GM18951 (cell line): ENCODE data around the gene ADGRE2.
"Not testable (repeated sequence)": the region's sequence is repeated elsewhere in the genome, so short reads cannot be mapped to it uniquely, and the experiment has no call there.

Experiments used
- POLR2A ChIP-seq: IDR thresholded peaks from 4 replicates; pipeline ENCODE4 v1.6.1; 2011; ENCODE audit warnings: mild to moderate bottlenecking; ENCODE audit not compliant: insufficient read length, insufficient read depth; ENCODE audit errors: extremely low read depth
- in situ Hi-C: fragments of 300-500 bp; cut with MboI; formaldehyde crosslinking; loops from one replicate; pipeline ENCODE4 v1.12.0; 2022; ENCODE audit warnings: low sequenced_read_pairs, mixed read lengths, inconsistent platforms; ENCODE audit not compliant: unreplicated experiment

The ADGRE2 gene

DNA sequence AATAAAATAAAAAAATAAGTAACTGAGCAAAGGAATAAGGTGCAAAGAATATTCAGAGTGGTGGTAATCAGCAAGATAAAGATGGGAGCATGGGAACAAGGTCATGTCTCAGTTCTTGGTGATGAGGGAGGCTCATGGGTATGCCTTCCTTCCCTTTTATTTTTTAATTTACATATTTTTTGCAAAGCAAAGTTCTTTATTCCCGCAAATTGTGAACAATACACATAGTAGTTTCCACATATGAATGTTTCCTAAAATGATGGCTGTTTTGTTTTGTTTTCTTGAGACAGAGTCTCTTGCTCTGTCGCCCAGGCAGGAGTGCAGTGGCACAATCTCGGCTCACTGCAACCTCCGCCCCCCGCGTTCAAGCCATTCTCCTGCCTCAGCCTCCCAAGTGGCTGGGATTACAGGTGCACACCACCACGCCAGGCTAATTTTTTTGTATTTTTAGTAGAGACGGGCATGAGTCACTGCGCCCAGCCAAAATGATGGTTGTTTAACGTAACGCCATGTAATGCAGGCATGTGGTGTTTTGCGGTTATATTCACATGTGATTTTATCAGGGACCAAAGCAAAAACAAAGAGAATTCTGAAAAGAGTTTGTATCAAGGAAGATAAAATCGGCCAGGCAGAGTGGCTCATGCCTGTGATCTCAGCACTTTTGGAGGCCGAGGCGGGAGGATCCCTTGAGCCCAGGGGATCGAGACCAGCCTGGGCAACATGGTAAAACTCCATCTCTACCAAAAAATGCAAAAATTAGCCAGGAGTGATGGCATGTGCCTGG, 4.5 kb upstream of the ADGRE2 start:
- no peak for TF ChIP-seq POLR2A
- in situ Hi-C loops = no loop called here

GRCh38 chr19:14781713-14782536, 3.6 kb upstream of the ADGRE2 start:
- in situ Hi-C loops = not testable (repeated sequence)

DNA sequence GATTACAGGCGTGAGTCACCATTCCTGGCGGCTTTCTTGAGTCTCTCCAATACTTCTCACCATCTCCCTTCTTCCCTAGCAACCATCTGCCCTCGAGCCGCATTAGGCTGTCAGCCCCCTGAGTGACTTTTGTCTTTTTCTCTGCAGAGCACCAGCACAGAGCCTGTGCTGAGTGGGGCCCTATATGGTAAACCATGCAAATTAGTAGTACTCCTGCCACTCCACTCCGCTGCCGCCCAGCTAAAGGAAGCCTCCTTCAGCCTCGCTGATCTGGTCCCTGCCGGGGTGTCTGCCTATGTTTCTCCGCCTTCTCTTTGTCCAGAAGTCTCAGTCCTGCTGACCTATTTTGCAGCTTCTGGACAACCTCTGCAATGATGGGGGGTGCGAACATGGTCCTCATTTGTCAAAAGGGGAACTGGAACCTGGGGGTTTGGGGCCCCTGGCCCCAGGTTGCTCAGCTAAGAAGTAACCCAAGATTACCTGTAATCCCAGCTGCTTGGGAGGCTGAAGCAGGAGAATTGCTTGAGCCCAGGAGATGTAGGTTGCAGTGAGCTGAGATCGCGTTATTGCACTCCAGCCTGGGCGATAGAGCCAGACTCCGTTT, 2.4 kb upstream of the ADGRE2 start:
- in situ Hi-C loops = not testable (repeated sequence)

DNA sequence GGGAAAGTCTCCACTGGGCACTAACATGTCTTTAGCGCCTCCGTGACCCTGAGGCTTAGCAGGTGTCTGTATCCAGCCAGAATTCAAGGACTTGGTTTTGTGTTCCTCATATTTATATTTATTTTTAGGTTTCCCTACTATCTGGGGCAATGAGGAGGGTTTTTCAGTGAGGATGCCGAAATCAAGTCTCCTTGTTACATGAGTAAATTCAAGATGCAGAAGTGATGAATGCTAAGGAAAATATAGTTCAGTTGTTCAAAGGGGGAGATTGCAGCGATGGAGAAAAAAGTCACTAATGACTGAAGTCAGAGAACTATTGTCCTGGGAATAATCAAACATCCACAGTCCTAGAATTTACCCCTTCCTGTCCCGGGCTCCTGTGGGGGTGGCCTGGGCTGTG, 791 bp upstream of the ADGRE2 start:
- TF ChIP-seq POLR2A = no peak
- in situ Hi-C loops = no loop called here

GRCh38 chr19:14777645-14778044, 715 bp downstream of the ADGRE2 start:
- in situ Hi-C loops = not testable (repeated sequence)

- in situ Hi-C loops = no loop called here
- TF ChIP-seq POLR2A = no peak
These were observed 2.3 kb downstream of the ADGRE2 start for GRCh38 chr19:14775869-14776586.

DNA sequence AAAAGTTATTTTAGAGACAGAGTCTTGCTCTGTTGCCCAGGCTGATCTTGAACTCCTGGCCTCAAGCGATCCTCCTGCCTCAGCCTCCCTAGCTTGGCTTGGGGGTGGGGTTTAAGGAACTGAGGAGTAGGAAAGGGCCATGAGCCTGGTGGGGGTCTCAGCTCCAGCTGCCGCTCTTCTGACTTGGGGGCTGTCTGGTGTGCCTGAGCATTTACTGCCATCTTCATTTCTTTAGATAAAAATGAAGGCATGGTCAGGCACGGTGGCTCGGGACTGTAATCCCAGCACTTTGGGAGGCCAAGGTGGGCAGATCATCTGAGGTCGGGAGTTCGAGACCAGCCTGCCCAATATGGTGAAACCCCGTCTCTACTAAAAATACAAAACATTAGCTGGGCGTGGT, 3.0 kb downstream of the ADGRE2 start:
- in situ Hi-C loops = not testable (repeated sequence)

- no peak for TF ChIP-seq POLR2A
- in situ Hi-C loops = no loop called here
These were observed 4.0 kb downstream of the ADGRE2 start for GRCh38 chr19:14774373-14774772.

DNA sequence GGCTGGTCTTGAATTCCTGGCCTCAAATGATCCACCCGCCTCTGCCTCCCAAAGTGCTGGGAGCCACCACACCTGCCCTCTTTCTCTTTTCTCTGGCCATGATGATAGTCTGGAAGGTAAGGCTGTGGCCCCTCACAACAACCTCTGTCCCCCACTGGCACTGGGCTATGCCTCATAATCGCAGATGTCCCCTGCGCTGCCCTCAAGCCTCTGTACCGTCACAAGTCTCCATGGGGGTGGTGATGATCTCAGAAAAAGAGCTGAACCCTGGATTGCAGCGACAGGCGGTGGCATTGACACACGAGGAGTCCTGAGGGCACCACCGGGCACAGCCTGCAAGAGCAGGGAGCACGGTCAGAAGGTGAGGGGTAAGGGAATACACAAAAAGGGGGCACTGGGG, 4.6 kb downstream of the ADGRE2 start:
- in situ Hi-C loops = not testable (repeated sequence)

DNA sequence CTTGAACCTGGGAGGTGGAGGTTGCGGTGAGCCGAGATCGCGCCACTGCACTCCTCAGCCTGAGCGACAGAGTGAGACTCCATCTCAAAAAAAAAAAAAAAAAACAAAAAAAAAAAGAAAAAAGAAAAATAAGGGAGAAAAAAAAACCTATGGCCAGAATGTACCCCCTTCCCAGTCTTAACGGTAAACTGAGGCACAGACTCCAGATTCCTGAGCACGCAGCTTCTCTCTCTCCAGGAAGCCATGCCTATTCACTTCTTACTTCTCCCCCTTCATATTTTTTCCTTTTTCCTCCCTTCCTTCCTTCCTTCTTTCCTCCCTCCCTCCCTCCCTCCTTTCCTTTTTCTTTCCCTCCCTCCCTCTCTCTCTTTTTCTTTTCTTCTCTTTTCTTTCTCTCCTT, 5.4 kb downstream of the ADGRE2 start:
- TF ChIP-seq POLR2A = no peak
- in situ Hi-C loops = no loop called here

- no peak for TF ChIP-seq POLR2A
- in situ Hi-C loops = no loop called here
These were observed 5.9 kb downstream of the ADGRE2 start for GRCh38 chr19:14772467-14772866.

GRCh38 chr19:14770944-14771839, 7.2 kb downstream of the ADGRE2 start:
- in situ Hi-C loops = no loop called here
- TF ChIP-seq POLR2A = no peak

- in situ Hi-C loops = no loop called here
- TF ChIP-seq POLR2A = no peak
These were observed 8.2 kb downstream of the ADGRE2 start for GRCh38 chr19:14770136-14770535.
